SK-N-SH (cell line): ENCODE measurements around the gene MGAM2.
A peak's percentile ranks its signal among the peaks of the same experiment; 100 is the strongest.

Experiments used
- FOSL2 ChIP-seq: IDR thresholded peaks from 2 replicates; pipeline ENCODE4 v1.4.0; 2012; ENCODE audit warnings: low read depth, mild to moderate bottlenecking, moderate library complexity, borderline replicate concordance
- FOXJ3 ChIP-seq: sonication (generic); formaldehyde crosslinking; IDR thresholded peaks from 2 replicates; pipeline ENCODE4 v1.5.1; 2020; ENCODE audit warnings: mild to moderate bottlenecking, missing genetic modification reagents
- GABPA ChIP-seq: IDR thresholded peaks from 2 replicates; pipeline ENCODE4 v1.4.0; 2012; ENCODE audit warnings: low read depth, mild to moderate bottlenecking
- NFIC ChIP-seq: IDR thresholded peaks from 2 replicates; pipeline ENCODE4 v1.4.0; 2012; ENCODE audit warnings: borderline replicate concordance
- POLR2AphosphoS5 ChIP-seq: IDR thresholded peaks from 2 replicates; pipeline ENCODE4 v1.6.1; 2012; ENCODE audit warnings: low read depth, low read length
- RAD21 ChIP-seq: IDR thresholded peaks from 2 replicates; pipeline ENCODE4 v1.6.1; 2012; ENCODE audit warnings: mild to moderate bottlenecking, low read length
- RFX5 ChIP-seq: IDR thresholded peaks from 2 replicates; pipeline ENCODE4 v1.6.1; 2012; ENCODE audit warnings: mild to moderate bottlenecking, improper control_type of control experiment, low read length
- YY1 ChIP-seq: IDR thresholded peaks from 2 replicates; pipeline ENCODE4 v1.4.0; 2012; ENCODE audit warnings: low read depth, mild to moderate bottlenecking
- TF ChIP-seq, protein P1 (sequence below): IDR thresholded peaks from 2 replicates; pipeline ENCODE4 v1.4.0; 2012; ENCODE audit warnings: low read depth, borderline replicate concordance
- TF ChIP-seq, protein P2 (sequence below): fragments of 200-600 bp; sonication (generic); IDR thresholded peaks from 2 replicates; pipeline ENCODE4 v1.6.1; 2017; ENCODE audit warnings: antibody characterized with exemption, mild to moderate bottlenecking, moderate library complexity
- TF ChIP-seq, protein P3 (sequence below): IDR thresholded peaks from 2 replicates; pipeline ENCODE4 v1.4.0; 2012; ENCODE audit warnings: low read depth
- TF ChIP-seq, protein P4 (sequence below): fragments of 150-350 bp; IDR thresholded peaks from 2 replicates; pipeline ENCODE4 v1.6.1; 2017; ENCODE audit warnings: antibody characterized with exemption, low read length, low read depth, borderline replicate concordance
- TF ChIP-seq, protein P5 (sequence below): IDR thresholded peaks from 2 replicates; pipeline ENCODE4 v1.4.0; 2012; ENCODE audit warnings: low read depth, borderline replicate concordance

DNA sequence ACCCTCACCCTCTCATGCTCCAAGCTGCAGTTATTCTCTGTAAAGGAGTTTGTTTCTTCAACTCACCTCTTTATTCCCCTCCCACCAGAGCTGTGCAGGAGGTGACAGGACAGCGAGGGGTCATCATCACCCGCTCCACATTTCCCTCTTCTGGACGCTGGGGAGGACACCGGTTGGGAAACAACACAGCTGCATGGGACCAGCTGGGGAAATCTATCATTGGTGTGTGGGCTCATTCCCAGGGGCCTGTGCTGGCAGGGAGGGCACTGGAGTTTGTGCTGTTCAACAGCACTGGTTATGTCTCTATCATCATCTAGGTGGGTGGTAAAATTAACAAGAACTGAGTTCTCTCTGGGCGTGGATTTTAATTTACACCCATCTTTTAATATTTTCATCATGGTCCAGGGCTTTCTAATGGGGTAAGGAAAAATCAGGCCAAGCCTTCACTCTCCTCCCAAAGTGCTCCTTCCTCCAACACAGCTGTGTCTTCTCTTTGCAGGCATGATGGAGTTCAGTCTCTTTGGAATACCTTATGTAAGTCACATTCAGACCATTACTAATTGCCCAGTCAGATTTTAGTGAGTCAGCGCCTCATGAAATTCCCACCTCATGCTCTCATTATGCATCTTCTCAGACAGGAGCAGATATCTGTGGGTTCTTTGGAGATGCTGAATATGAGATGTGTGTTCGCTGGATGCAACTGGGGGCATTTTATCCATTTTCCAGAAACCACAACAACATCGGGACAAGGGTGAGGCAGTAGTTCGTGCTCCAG lies 84.7 kb downstream of the MGAM2 start:
- TF ChIP-seq, protein P1, sequence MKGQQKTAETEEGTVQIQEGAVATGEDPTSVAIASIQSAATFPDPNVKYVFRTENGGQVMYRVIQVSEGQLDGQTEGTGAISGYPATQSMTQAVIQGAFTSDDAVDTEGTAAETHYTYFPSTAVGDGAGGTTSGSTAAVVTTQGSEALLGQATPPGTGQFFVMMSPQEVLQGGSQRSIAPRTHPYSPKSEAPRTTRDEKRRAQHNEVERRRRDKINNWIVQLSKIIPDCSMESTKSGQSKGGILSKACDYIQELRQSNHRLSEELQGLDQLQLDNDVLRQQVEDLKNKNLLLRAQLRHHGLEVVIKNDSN, result no peak
- TF ChIP-seq, protein P2, sequence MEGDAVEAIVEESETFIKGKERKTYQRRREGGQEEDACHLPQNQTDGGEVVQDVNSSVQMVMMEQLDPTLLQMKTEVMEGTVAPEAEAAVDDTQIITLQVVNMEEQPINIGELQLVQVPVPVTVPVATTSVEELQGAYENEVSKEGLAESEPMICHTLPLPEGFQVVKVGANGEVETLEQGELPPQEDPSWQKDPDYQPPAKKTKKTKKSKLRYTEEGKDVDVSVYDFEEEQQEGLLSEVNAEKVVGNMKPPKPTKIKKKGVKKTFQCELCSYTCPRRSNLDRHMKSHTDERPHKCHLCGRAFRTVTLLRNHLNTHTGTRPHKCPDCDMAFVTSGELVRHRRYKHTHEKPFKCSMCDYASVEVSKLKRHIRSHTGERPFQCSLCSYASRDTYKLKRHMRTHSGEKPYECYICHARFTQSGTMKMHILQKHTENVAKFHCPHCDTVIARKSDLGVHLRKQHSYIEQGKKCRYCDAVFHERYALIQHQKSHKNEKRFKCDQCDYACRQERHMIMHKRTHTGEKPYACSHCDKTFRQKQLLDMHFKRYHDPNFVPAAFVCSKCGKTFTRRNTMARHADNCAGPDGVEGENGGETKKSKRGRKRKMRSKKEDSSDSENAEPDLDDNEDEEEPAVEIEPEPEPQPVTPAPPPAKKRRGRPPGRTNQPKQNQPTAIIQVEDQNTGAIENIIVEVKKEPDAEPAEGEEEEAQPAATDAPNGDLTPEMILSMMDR, result no peak
- TF ChIP-seq, protein P3, sequence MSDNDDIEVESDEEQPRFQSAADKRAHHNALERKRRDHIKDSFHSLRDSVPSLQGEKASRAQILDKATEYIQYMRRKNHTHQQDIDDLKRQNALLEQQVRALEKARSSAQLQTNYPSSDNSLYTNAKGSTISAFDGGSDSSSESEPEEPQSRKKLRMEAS, result no peak
- no peak for TF ChIP-seq YY1
- TF ChIP-seq POLR2AphosphoS5, result no peak
- peak; percentile 33; the same call in 1 of the 2 replicates for TF ChIP-seq FOSL2
- TF ChIP-seq GABPA, result no peak
- no peak for TF ChIP-seq RAD21
- TF ChIP-seq NFIC, result no peak
- TF ChIP-seq, protein P4, sequence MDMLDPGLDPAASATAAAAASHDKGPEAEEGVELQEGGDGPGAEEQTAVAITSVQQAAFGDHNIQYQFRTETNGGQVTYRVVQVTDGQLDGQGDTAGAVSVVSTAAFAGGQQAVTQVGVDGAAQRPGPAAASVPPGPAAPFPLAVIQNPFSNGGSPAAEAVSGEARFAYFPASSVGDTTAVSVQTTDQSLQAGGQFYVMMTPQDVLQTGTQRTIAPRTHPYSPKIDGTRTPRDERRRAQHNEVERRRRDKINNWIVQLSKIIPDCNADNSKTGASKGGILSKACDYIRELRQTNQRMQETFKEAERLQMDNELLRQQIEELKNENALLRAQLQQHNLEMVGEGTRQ, result no peak
- TF ChIP-seq RFX5, result no peak
- no peak for TF ChIP-seq FOXJ3 (CRISPR knock-in tag)
- TF ChIP-seq, protein P5, sequence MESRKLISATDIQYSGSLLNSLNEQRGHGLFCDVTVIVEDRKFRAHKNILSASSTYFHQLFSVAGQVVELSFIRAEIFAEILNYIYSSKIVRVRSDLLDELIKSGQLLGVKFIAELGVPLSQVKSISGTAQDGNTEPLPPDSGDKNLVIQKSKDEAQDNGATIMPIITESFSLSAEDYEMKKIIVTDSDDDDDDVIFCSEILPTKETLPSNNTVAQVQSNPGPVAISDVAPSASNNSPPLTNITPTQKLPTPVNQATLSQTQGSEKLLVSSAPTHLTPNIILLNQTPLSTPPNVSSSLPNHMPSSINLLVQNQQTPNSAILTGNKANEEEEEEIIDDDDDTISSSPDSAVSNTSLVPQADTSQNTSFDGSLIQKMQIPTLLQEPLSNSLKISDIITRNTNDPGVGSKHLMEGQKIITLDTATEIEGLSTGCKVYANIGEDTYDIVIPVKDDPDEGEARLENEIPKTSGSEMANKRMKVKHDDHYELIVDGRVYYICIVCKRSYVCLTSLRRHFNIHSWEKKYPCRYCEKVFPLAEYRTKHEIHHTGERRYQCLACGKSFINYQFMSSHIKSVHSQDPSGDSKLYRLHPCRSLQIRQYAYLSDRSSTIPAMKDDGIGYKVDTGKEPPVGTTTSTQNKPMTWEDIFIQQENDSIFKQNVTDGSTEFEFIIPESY, result no peak
